Stromal cell of bone marrow (primary cell): ENCODE data around the gene DDX52.
"Not testable (repeated sequence)": the region's sequence is repeated elsewhere in the genome, so short reads cannot be mapped to it uniquely, and the experiment has no call there.

ENCODE experiments used
- DNase-seq: peaks from one replicate; pipeline ENCODE4 v3.0.0-alpha.2; 2012; ENCODE audit warnings: low read depth

DDX52 gene, protein sequence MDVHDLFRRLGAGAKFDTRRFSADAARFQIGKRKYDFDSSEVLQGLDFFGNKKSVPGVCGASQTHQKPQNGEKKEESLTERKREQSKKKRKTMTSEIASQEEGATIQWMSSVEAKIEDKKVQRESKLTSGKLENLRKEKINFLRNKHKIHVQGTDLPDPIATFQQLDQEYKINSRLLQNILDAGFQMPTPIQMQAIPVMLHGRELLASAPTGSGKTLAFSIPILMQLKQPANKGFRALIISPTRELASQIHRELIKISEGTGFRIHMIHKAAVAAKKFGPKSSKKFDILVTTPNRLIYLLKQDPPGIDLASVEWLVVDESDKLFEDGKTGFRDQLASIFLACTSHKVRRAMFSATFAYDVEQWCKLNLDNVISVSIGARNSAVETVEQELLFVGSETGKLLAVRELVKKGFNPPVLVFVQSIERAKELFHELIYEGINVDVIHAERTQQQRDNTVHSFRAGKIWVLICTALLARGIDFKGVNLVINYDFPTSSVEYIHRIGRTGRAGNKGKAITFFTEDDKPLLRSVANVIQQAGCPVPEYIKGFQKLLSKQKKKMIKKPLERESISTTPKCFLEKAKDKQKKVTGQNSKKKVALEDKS

GRCh38 chr17:37643118-37643766 lies at the start of gene DDX52:
Gene DDX52 (minus strand): TSS chr17:37643446. CDS start chr17:37643420, 26 bp downstream.
- DNase-seq: peak; percentile 81

- DNase-seq: no peak
These were observed 48.6 kb upstream of the DDX52 start for GRCh38 chr17:37691807-37692206.

DNA sequence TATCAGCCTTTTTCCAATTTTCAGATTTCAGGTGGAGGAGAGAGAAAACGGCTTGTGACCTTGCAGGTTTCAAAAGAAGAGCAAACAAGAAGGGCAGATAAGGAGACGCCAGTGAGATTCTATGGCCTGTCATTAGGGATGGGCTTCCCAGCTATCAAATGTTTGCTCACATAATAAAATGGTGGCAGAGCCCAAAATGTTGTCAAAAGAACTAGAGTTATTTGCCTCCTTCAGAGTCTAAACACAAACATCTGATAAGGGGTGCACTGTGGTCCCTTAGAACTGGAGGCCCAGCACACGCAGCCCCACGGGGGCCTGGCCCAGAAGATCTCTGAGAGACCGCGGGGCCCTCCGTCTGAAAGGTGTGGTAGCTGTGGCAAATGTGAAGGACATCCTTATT lies 46.1 kb upstream of the DDX52 start:
- no peak for DNase-seq

DNA sequence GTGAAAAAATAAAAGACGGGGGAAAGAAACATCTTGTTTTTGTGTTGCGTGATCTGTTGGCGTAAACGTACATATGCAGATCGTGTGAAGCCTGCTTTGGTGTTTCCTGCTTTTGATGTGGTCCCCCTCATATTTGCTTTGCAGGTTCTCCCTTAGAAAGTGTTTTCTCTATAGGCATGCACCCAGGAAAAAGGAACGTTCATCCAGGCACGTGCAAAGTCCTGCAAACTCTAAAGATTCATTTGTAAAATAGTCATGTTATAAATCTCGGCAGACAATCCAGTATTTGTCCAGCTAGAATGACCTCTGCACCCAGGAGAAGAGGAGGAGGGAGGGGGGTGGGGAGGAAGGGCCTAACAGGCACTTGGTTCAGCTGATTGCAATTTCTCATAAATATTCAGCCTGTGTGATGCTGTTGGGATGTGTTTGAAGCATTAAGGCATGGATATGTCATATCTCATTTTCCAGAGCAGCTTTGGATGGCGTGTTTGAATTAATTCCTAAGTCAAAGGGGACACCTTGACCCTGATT lies 40.3 kb upstream of the DDX52 start:
- no peak for DNase-seq

DNA sequence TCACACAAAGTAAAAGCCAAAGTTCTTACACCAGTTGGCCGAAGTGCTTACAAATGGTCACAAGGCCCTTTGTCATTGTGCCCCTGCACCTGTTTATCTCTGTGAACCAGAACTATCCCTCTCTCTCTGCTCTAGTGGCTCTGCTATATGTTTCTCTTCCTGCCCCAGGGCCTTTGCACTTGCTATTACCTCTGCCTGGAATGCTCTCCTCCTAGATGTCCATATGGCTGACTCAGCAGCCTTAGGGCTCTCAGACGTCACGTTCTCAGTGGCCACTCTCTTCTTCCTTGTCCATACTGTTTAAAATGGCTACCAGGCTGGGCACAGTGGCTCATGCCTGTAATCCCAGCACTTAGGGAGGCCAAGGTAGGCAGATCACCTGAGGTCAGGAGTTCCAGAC lies 38.8 kb upstream of the DDX52 start:
- no peak for DNase-seq

DNA sequence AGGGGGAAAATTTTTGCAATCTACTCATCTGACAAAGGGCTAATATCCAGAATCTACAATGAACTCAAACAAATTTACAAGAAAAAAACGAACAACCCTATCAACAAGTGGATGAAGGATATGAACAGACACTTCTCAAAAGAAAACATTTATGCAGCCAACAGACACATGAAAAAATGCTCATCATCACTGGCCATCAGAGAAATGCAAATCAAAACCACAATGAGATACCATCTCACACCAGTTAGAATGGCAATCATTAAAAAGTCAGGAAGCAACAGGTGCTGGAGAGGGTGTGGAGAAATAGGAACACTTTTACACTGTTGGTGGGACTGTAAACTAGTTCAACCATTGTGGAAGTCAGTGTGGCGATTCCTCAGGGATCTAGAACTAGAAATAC lies 36.7 kb upstream of the DDX52 start:
- DNase-seq: not testable (repeated sequence)

DNA sequence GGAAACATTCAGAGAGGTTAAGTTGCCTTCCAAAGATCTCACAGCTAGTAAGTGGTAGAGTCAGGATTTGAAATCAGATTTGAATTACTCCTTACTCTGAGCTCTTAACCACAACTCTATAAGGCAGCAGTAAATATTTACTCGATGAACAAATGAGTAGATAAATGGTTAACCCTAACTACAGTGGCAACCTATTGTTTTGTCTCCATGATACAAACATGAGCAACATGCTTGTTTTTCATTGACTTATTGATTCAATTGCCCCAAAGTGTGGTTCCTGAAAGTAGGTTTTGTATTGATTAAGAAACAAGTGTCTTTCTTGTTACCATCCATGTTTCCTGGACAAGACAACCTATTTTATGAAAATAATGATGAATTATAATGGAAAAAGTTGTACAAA lies 34.8 kb upstream of the DDX52 start:
- no peak for DNase-seq

DNA sequence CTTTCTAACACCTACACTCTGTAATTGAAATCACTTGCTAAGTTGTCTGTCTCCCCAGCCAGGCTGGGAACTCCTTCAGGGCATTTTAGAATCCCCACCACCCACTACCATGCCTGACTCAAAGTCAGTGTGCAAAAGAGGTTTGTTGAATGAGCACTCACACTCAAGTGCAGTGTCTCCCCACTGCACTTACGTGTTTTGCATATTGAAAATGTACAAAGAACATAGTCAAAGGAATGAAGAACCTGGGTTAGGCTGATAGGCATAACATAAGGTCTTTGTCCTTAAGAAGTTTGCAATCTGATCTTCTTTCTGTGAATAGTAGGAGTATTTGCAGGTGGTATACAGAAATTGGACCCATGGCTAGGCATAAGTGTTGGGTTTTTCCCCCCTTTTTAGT lies 33.8 kb upstream of the DDX52 start:
- DNase-seq: no peak

- DNase-seq: no peak
These were observed 33.1 kb upstream of the DDX52 start for GRCh38 chr17:37676115-37676925.

DNA sequence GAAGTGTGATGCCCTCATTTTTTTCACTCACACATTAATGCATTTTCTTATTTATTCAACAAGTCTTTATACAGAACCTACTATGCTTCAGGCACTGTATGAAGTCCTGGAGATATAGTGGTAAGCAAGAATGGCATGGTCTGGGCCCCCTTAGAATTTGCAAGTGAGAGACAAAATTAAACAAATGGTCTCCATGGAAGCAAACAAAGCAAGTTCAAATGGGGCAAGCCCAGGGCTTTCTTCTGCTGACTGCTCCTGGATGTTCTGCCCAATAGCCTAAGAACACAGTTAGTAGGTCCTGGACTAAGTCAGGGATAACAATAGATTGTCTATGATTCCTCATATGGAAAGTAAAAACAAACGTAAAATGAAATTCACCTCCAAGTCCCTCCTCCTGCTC lies 31.3 kb upstream of the DDX52 start:
- DNase-seq: no peak

- no peak for DNase-seq
These were observed 30.1 kb upstream of the DDX52 start for GRCh38 chr17:37673386-37673785.

- no peak for DNase-seq
These were observed 29.4 kb upstream of the DDX52 start for GRCh38 chr17:37672548-37673078.

DNA sequence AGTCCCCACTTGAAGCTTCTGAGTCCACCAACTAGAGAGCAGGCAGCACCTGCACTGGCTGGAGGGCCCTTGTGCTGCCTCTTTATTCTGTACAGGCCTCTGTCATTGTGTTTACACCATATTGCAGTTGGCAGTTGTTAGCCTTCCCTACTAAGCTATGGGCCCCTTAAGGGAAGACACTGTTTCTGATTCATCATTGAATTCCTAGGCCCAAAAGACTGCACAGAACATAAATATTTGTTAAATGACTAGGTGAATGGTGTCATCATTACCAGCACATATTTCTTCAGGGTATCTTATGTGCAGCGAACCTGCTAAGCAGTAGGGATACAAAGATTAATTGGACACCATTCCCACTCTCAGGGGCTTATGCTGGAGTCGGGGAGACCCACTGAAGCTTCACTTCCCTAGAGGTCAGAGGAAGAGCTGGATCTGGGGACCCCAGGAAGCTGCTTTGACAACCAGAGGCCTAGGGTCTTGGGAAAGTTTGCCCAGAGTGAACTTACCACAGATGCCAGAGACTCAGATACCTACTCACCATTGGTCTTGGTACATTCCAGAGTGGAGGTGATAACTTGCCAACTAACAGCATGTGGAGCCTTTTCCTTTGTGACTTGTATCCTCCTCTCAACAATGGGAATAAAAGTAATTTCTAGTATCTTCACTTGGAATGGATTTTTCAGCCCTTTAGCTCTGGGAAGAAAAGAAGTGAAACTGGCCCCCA lies 28.7 kb upstream of the DDX52 start:
- peak; percentile 44 for DNase-seq

- DNase-seq: no peak
These were observed 28.0 kb upstream of the DDX52 start for GRCh38 chr17:37671028-37671823.

DNA sequence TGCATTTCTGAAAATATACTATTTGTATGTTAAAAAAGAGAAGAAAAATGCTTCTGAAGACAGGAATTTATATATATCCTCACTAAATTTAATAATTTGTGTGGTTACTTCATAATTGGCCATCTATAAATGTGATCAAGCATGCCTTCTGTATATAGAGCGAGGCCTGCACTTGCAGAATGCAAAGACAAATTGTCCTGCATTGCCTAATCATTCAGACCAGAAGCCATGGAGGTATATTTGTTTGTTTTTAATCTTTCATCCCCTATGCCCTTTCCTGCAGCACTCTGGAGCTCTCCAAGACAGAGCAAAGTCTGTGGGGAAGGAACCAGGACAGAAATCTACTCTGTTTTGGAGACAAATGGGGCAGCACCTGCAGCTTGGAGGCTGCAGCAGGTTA lies 23.8 kb upstream of the DDX52 start:
- no peak for DNase-seq

- no peak for DNase-seq
These were observed 21.0 kb upstream of the DDX52 start for GRCh38 chr17:37664214-37664613.

- DNase-seq: no peak
These were observed 19.1 kb upstream of the DDX52 start for GRCh38 chr17:37662353-37662752.

- DNase-seq: no peak
These were observed 18.3 kb upstream of the DDX52 start for GRCh38 chr17:37661400-37662014.

DNA sequence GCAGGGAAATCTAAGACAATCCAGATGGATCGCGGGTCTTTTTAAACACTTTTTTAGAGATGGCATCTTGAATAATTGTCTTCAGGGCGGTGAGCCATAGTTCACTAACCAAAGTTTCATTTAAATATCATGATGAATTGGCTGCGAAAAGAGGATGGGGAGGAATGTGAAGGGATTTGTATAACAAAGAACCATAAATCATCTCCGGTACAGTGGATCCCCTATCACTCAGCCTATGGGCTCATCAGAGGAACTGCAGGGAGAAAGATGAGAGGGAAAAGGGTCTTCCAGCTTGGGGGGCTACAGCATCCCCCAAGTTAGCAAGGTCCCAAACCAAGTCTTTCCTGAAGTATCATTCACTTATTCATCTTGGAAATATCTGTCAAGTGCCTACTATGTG lies 16.7 kb upstream of the DDX52 start:
- DNase-seq: no peak

GRCh38 chr17:37657202-37657601 lies 14.0 kb upstream of the DDX52 start:
- DNase-seq: no peak
